ENCODE results near the gene TUBA4B.

DNA sequence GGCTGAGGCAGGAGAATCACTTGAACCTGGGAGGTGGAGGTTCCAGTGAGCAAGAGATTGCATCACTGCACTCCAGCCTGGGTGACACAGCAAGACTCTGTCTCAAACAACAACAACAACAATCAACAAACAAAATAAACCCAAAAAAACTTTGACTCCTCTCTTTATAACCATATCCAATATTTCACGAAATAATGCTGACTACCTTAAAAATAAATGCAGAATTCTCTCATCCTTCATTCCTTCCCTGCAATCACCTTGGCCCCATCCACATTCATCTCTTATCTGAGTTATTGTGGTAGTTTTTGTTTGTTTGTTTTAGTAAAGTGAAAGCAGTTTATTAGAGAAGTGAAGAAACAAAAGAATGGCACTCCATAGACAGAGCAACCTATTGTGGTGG lies 53.0 kb downstream of the TUBA4B start:
- TF ChIP-seq POLR2AphosphoS5 (IDR thresholded peaks at IDR 0.05; ENCODE audit: low read depth, low read length) (no peak), POLR2A (IDR thresholded peaks at IDR 0.05; ENCODE audit: low read depth, low read length) (no peak)
